HG03025 (cell line): Measurements from ENCODE around the gene TGFBR1.

Source experiments
- ATAC-seq: cut with Tn5 transposase; IDR thresholded peaks from one replicate; pipeline ENCODE4 v1.9.1; 2021; ENCODE audit warnings: mild to moderate bottlenecking, moderate library complexity; ENCODE audit not compliant: unreplicated experiment, low FRiP score

TGFBR1 gene

DNA sequence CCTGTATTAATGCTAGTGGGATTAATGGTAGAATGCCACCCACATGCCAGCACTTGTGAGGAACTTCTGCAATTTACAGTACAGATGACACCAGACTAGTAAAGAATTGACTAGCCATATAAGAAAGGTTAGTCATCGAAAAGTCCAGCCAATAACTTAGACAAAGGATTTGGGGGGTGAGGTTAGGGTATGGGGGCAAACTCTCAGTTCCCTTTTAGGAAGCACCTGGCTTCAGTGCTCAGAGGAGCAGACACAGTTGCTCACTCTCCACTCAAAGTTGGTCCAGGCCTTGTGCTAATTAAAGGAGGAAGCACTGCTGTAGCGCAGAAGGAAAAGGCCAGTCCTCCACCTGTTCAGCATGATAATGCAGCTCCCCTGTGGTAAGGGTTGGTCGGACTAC is 25.2 kb downstream of the TGFBR1 start:
- ATAC-seq: peak; percentile 49

DNA sequence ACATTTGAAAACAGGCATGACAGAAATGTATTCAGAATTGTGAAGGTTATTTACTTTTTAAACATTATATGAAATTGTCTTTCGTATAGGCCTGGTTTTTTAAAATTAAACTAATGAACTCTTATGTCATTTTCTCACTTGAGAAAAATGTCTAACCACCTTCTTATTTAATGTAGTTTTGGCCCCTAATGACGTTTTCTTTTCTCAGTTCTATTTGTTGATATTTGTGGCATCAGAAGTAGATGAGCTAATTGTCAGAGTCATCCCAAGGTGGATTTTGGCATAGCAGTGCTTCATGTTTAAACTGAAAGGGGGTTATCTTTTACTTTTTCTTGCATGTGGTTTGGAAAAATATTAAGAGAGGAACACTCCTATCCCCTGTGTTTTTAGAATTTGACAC is 28.2 kb downstream of the TGFBR1 start:
- ATAC-seq: no peak

DNA sequence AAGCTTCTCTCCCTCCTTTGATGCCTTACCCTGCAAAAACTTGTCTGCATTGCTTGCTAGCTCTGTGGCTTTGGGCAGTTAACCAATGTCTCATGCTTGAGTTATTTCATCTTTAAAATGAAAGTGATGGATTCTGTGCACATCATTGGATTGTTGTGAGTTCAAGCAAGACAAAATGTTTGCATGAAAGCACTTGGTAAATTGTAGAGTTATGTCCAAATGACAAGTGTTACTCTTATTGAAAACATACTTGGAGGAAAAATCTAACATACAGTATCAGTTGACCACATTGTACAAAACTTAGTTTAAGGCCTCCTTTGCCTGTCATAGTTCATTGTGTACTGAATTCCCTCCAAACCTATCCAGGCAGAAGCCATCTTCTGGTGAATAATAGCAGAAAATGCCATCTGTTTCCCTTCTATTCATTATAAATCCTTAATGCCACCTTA is 30.0 kb downstream of the TGFBR1 start:
- ATAC-seq: no peak

DNA sequence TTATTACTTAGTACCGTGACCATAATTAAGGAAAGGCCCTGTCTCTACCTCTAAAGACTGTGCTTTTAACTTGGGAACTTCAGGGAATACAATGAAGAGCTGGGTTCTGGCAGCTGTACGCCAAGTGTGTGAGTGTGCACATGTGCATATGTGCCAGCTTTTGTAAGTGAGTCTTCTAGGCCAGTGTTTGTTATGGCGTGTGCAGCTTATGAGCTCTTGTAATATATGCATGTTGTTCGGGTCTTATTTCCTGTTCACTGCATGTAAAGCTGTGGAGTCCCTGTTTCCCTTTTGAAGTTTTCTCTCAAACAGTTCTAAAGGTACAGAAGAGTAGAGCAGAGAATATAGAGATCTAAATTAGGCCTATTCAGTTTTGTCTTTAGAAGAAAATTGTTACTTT is 30.5 kb downstream of the TGFBR1 start:
- no peak for ATAC-seq

DNA sequence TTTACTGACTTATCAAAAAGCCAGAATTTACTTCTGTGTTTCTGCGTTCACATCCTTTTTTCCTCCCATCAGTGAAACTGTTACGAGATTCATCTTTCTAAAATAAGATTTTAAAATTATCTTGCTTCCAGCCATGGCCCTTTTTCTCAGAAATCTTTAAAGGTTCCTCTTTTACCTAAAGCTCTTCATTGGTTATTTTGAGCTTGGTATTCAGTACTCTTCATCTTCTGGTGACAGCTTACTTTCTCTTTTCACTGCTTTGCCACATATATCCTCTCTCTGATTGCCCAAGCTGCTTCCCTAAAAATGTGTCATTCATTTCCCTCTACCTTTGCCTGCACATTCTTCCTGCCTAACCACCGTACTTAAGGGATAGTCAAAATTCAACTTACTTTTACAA is 32.3 kb downstream of the TGFBR1 start:
- ATAC-seq: no peak

DNA sequence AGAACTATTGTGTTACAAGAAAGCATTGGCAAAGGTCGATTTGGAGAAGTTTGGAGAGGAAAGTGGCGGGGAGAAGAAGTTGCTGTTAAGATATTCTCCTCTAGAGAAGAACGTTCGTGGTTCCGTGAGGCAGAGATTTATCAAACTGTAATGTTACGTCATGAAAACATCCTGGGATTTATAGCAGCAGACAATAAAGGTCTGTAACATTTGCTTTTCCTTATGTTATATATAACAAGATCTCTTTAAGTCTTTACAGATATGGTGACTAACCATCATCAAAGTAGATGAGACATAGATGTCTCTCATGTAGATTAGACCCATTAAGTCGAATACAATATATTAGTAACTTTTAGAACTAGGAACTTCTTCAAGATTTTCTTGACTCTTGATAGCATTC is 33.0 kb downstream of the TGFBR1 start:
- no peak for ATAC-seq

DNA sequence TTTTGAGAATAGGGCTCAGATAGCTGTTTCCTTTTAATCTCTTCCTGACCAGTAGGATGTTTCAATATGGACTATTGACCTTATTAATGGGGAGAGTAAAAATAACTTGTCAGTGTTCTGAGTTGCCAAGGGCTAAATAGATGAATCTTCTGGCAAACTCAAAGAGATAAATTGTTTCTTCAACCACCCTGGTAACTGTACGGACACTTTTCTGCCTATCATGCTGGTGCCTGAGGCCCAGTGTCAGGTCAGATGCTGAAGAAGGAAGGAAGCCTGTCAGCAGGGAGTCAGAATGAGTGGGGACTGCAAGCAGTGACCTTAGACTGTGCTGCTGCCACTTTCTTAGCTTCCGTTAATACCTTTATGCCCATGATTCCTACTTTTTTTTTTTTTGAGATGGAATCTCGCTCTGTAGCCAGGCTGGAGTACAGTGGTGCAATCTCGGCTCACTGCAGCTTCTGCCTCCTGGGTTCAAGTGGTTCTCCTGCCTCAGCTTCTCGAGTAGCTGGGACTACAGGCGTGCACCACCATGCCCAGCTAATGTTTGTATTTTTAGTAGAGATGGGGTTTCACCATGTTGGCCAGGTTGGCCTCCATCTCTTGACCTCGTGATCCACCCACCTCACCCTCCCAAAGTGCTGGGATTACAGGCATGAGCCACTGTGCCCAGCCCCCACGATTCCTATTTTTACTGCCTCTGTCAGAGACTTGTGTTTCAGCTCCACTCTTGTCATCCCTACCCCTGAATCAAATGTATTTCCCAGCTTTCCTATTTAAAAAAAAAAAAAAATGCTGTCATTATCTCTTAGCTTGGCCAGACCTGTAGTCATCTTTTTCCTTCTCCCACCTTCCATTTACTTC is 33.7 kb downstream of the TGFBR1 start:
- no peak for ATAC-seq

DNA sequence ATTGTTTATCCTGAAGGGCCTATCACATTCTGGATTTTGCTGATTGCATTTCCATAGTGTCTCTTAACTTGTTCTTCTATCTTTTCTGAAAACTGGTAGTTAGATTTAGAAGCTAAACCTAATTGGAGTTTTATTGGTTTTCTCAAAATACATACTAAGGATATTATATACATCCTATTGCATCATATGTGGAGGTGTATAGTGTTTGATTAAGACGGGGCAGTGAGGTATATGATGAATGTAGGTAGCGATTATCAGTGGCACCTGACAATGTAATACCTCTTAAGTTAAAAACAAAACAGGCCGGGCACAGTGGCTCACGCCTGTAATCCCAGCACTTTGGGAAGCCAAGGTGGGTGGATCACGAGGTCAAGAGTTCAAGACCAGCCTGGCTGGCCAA is 35.0 kb downstream of the TGFBR1 start:
- no peak for ATAC-seq

DNA sequence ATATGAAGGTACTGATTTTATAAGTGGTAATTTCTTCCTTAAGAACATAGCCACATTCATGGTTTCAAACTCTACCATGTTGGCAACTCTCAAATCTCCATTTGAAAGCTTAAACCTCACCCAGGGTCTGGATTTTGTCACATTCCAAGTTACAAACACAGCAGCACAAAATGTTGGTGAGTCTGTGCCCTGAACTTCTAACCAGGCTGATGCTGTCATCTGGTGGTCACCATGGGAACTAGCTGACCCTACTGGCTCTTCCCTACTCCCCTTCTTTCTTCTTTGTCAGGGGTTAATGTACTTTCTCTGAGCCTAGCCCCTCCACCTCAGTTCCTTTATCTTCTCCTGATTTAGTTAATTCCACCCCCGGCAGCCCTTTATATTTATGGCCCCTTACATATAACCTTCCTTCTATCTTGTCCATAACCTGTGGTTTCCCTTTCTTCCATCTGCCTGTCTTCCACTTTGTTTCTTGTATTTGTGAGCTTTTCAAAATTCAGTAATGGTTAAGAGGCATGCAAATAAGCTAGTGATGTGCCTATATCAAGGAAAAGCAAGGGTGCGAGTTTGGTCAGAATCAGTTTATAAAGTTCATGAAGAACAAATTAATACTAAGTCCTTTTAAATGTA is 35.9 kb downstream of the TGFBR1 start:
- ATAC-seq: no peak

DNA sequence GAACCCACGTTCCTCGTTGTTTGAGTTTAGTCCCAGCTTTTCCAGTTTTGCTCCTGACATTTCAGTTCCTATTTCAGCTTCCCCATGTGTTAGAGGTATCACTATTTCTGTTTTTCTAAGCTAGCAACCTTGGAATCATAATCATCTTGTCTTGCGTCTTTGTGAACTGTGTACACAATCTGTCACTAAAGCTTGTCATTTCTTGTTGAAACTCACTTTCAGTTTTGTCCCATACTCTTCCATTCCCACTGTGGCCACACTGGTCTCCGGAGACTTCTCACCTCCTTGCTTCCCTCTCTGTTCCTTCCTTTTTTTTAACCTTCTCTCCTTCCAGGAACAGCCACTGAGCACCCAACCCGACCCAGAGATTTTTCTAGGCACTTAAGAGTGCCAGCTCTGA is 36.9 kb downstream of the TGFBR1 start:
- no peak for ATAC-seq

DNA sequence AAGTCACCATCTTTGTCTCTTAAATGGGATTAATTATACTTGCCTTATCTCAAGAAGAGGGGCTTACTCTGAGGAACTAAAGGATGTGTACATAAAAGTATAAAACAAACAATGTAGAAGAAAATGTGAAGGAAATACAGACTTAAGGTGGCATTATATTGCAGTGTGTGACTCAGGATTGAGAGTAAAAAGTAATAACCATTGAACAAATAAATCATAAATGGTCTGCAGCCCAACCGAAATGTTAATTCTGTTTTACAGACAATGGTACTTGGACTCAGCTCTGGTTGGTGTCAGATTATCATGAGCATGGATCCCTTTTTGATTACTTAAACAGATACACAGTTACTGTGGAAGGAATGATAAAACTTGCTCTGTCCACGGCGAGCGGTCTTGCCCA is 37.4 kb downstream of the TGFBR1 start:
- no peak for ATAC-seq

DNA sequence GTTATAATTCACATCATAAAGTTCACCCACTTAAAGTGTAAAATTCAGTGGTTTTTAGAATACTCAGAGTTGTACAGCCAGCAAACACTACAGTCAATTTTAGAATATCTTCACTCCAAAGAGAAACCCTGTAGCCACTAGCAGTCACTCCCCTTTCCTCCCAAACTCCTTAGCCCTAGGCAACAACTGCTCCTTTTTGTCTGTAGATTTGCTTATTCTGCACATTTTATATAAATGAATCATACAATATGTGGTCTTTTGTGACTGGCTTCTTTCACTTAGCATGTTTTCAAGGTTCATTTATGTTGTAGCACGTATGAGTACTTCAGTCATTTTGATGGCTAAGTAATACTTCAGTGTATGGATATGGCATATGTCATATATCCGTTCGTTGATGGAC is 38.7 kb downstream of the TGFBR1 start:
- ATAC-seq: no peak

DNA sequence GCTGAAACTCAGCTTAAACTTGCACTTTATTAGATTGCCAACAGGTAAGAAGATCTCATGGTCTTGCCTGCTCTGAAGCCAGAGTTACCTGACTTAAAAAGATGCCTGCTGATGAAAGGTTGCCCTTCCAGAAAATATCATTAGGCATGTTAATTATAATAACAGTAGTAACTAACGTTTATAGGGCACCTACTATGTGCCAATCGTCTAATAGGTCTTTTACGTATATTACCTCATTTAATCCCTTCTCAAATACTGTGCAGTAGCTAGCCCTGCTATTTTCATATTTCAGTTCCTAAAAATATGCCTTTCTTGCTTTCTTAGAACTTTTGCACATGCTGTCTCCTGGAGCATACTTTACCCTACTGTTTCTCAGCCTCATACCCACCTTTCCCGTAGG is 40.1 kb downstream of the TGFBR1 start:
- no peak for ATAC-seq

DNA sequence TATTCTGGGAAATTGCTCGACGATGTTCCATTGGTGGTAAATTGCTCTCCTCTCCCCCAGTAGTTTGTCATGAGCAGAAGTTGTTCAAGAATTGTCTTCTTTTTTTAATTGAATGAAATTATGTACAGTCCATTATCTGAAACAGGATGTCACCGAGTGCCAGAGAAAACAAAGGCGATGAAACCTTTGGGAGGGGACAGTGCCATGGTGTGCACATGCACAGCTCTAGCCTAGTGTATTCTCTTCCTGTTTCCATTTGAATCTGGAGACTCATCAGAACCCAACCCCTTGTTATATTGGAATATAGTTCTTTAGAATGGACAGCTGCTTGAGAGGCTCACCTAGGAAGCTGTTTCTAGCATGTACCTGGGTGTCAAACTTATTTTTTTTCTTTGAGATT is 41.7 kb downstream of the TGFBR1 start:
- no peak for ATAC-seq

DNA sequence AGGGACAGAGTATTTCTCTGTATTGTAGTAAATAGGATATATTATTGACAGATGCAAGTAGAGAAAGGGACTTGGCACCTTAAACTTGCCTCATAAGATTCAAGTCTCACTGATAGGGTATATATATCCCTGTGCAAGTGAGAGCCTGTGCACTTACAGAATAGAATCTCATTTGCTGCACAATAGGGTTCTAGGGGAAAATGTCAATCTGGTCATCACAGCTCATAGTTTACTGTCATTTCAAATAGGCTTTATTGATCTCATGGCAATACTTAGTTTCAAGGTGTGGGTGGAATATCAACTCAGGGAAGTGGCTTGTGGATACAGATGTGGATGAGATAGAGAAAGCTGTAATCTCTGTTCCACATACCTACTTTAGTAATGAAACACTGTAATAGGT is 42.3 kb downstream of the TGFBR1 start:
- no peak for ATAC-seq

DNA sequence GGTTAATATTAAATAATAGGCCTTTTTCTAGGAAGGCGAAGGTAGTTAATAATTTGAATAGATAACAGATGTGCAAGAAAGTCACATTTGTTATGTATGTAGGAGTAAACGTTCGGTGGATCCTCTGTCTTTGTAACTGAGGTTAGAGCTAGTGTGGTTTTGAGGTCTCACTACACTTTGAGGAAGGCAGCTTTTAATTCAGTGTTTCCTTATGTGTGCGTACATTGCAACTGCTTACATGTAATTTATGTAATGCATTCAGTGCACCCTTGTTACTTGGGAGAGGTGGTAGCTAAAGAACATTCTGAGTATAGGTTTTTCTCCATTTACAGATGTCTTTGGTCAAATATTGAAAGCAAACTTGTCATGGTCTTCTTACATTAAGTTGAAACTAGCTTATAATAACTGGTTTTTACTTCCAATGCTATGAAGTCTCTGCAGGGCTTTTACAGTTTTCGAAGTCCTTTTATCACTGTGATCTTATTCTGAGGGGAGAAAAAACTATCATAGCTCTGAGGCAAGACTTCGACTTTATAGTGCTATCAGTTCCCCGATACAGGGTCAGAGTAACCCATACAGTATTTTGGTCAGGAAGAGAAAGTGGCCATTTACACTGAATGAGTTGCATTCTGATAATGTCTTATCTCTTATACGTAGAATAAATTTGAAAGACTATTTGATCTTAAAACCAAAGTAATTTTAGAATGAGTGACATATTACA is 45.7 kb downstream of the TGFBR1 start:
- no peak for ATAC-seq

DNA sequence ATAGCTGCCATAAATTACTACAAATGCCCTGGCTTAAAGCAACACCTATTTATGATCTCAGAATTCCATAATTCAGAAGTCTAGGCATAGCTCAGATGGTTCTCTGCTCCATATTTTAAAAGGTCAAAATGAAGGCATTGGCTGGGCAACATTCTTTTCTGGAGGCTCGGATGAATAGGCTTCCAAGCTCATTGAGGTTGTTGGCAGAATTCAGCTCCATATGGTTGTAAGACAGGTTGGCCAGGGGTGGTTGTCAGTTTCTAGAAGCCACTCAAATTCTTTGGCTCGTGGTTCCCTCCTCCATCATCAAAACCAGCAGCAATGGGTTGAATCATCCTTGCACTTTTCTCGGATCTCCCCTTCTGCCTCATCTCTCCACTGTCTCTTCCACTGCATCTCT is 49.4 kb downstream of the TGFBR1 start:
- ATAC-seq: no peak

DNA sequence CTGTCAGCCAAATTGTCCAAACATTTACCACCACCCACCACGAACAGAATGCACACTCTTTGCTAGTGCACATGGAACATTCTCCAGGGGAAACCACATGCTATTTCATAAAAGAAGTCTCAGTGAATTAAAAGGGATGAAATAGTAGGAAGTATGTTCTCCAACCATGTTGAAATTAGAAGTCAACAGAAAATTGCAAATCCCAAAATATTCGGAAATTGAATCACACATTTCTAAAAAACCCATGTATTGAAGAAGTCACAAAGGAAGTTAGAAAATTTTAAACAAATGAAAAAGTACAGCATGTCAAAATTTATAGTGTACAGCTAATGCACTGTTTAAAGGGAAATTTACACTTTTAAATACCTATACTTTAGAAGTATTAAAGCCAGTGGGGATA is 50.8 kb downstream of the TGFBR1 start:
- ATAC-seq: no peak

DNA sequence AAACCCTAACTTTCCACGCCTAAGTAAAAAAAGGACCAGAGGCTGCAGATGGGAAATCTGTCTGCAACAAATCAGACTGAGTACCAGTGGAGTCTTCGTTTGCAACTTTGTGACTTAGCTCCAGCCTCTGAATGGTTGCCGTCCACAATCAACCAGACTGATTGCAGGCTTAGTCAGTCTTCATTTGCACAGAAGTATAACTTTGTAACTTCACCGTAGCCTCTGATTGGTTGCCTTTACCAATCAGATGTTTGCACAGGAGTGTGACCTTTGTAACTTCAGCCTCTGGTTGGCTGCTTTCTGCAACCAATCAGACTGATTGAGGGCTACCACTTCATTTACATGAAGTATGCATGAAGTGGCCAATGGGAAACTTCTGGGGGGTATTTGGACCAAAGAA is 53.7 kb downstream of the TGFBR1 start:
- no peak for ATAC-seq

DNA sequence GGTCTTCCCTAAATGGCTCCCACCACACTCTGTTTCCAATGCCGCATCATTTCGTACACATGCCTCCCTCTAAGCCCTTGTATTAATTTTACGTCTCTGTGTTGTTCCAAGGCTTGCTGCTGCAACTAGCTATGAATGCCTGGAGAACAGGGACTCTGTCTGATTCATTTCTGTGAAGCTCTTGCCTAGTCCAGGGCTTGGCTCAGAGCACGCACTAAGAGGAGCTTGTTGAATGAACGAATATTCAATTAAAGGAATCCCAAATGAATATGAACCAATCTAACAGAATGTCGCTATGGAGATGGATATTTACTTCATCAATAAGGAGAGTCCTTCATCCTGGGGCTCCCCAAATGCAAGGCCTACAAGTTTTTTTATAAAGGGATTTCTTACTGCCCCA is 55.3 kb downstream of the TGFBR1 start:
- ATAC-seq: no peak

DNA sequence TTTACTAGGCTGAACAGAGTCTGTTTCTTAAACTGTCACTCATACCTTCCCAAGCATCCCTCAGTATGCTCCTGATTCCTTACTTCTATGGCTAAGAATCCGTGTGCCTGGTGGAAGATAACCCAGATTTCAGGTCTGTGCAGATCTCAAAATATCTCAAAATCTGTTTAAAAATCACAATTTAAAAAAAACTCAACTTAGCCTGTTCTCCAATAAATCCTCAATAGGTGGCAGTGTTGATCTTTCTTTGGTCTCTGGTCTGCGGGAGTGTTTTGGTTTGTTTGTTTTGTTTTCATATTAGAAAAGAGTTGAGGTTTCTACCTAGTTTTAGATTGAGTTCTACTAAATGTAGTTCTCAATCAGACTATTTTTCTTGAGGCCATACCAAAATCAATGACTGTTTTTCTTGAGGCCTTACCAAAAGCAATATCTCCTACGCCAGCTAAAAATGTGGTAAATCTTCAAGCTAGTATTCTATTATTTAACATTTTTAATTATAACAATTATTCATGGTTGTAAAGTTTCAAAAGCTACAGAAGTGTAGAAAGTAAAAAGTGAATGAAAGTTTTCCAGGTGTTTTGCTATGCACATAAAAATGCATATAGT is 57.9 kb downstream of the TGFBR1 start:
- ATAC-seq: no peak
